Right lobe of liver (tissue), 4 donors: ENCODE results near the gene INPP5J.

Source experiments
- POLR2A ChIP-seq: fragments of 450-650 bp; IDR thresholded peaks from one replicate; pipeline ENCODE4 v1.6.1; 2017; ENCODE audit warnings: antibody characterized with exemption, mild to moderate bottlenecking
- TF ChIP-seq, protein P1 (sequence below), 4 donors: fragments of 200-600 bp in 3 of 4; fragments of 450-650 bp in 1 of 4; IDR thresholded peaks; one replicate each; pipeline versions ENCODE4 v1.5.1 to v1.8.0; 2016 to 2022; ENCODE audit warnings: antibody characterized with exemption in 4 of 4, mild to moderate bottlenecking in 2 of 4
- donor health status: DM: no; HTN: no; CAD: no.
- donor health status: DM: no; HTN: no; CAD: no.
- donor health status: DM: no; HTN: yes; CAD: no.

DNA sequence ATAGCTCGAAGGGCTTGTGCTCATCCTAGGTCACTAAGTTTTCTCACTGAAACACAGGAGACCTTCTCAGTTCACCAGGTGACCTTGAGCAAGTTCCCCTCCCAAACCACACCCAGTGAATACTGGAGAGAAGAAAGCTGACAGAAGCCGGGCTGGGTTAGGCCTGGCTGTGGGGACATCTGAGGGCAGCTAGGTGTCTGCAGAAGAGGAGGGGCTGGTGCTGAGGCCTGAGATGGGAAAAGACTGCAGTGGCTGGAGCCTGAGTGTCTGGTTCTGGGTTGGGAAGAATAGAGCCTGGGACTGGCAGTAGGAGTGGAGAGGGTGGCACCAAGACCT, 602 bp upstream of the INPP5J start:
- TF ChIP-seq, protein P1, sequence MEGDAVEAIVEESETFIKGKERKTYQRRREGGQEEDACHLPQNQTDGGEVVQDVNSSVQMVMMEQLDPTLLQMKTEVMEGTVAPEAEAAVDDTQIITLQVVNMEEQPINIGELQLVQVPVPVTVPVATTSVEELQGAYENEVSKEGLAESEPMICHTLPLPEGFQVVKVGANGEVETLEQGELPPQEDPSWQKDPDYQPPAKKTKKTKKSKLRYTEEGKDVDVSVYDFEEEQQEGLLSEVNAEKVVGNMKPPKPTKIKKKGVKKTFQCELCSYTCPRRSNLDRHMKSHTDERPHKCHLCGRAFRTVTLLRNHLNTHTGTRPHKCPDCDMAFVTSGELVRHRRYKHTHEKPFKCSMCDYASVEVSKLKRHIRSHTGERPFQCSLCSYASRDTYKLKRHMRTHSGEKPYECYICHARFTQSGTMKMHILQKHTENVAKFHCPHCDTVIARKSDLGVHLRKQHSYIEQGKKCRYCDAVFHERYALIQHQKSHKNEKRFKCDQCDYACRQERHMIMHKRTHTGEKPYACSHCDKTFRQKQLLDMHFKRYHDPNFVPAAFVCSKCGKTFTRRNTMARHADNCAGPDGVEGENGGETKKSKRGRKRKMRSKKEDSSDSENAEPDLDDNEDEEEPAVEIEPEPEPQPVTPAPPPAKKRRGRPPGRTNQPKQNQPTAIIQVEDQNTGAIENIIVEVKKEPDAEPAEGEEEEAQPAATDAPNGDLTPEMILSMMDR (IDR thresholded peaks at IDR 0.05) = no peak
- no peak for TF ChIP-seq POLR2A
